Vagina (tissue), 2 donors: ENCODE data around the gene ADAM8. TPM values are rescaled to one million over a fixed set of nuclear protein-coding genes. Genes with fewer than 3 reads are reported as not detected.

Experiments used
- DNase-seq, 2 donors: peaks; one replicate each; pipeline ENCODE4 v3.0.0-alpha.2; 2017; ENCODE audit errors: extremely low spot score in 2 of 2
- H3K27ac ChIP-seq: fragments of 200-600 bp; sonication (generic); one replicate; pipeline ENCODE4 v1.5.1; 2019
- H3K27me3 ChIP-seq: fragments of 200-600 bp; sonication (generic); one replicate; pipeline ENCODE4 v1.5.1; 2019
- H3K36me3 ChIP-seq, 2 donors: fragments of 200-600 bp; sonication (generic); one replicate each; pipeline ENCODE4 v1.5.1; 2017 to 2019
- H3K4me1 ChIP-seq: fragments of 200-600 bp; sonication (generic); one replicate; pipeline ENCODE4 v1.5.1; 2019
- H3K4me3 ChIP-seq, 2 donors: fragments of 200-600 bp; sonication (generic); 1 replicate in 1 of 2; 2 replicates in 1 of 2; pipeline ENCODE4 v1.5.1; 2016 to 2019
- H3K9me3 ChIP-seq: fragments of 200-600 bp; sonication (generic); one replicate; pipeline ENCODE4 v1.5.1; 2019
- POLR2A ChIP-seq, 2 donors: fragments of 450-650 bp; IDR thresholded peaks; one replicate each; pipeline ENCODE4 v1.6.1; 2017; ENCODE audit warnings: antibody characterized with exemption in 2 of 2, mild to moderate bottlenecking in 2 of 2, moderate library complexity in 2 of 2
- POLR2AphosphoS5 ChIP-seq, 2 donors: sonication (generic); formaldehyde crosslinking; IDR thresholded peaks; one replicate each; pipeline ENCODE4 v1.9.0; 2017; ENCODE audit warnings: antibody characterized with exemption in 2 of 2, mild to moderate bottlenecking in 2 of 2, low read depth in 1 of 2; ENCODE audit not compliant: insufficient read depth in 1 of 2
- intact Hi-C: fragments of 100-400 bp; cut with DNase I; formaldehyde crosslinking; loops from one replicate; pipeline ENCODE4 v1.15.1; 2023
- total RNA-seq: library from RNA; depleted of rRNA; stranded (reverse); fragments of >200 nt; gene quantifications from one replicate; pipeline ENCODE4 v1.2.3, GENCODE V29; 2016
- TF ChIP-seq, protein P1 (sequence below), 3 experiments: fragments of 450-650 bp in 2 of 3; fragments of 200-600 bp in 1 of 3; sonication (generic) in 1 of 3; IDR thresholded peaks; one replicate each; pipeline ENCODE4 v1.5.1; 2017 to 2019; ENCODE audit warnings: antibody characterized with exemption in 3 of 3, mild to moderate bottlenecking in 2 of 3, moderate library complexity in 2 of 3

ADAM8 gene
- total RNA-seq, 1 donor from 2014 or later, result 11.0 TPM

- H3K9me3 ChIP-seq, result no peaks in the 10 kb centered on the region
- no peak overlapping the region for H3K4me3 ChIP-seq
- H3K27ac ChIP-seq, result no peak overlapping the region
- peaks cover 0 to 84% of the 10 kb centered on the region in 2 donors for H3K36me3 ChIP-seq
- TF ChIP-seq, protein P1, sequence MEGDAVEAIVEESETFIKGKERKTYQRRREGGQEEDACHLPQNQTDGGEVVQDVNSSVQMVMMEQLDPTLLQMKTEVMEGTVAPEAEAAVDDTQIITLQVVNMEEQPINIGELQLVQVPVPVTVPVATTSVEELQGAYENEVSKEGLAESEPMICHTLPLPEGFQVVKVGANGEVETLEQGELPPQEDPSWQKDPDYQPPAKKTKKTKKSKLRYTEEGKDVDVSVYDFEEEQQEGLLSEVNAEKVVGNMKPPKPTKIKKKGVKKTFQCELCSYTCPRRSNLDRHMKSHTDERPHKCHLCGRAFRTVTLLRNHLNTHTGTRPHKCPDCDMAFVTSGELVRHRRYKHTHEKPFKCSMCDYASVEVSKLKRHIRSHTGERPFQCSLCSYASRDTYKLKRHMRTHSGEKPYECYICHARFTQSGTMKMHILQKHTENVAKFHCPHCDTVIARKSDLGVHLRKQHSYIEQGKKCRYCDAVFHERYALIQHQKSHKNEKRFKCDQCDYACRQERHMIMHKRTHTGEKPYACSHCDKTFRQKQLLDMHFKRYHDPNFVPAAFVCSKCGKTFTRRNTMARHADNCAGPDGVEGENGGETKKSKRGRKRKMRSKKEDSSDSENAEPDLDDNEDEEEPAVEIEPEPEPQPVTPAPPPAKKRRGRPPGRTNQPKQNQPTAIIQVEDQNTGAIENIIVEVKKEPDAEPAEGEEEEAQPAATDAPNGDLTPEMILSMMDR (IDR thresholded peaks at IDR 0.05), result no peak
- no peaks in the 10 kb centered on the region for H3K4me1 ChIP-seq
- DNase-seq, result no peak
- intact Hi-C loops, result no loop called here
- H3K27me3 ChIP-seq, result no peaks in the 10 kb centered on the region
Observed at GRCh38 chr10:133292919-133293809, 16.5 kb upstream of the ADAM8 start.

DNA sequence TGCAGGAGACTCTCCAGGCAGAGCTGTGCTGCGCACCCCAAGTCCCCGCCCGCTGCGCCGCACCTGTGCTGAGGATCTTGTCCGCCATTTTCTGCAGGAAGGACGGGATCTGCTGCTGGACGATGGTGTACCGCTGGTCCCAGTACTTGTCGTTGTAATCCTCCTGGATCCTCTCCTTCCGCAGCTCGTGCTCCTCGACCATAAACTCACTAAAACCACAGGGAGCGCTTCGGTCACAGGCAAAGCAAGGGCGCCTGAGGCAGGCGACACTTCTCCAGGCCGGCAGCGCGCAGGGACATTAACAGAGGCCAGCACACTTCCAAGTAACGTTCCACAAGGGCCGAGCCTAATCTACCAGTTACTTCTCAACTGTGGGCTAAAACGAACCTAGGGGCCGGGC, 13.1 kb upstream of the ADAM8 start:
- DNase-seq, result no peak
- H3K27ac ChIP-seq, result no peak overlapping the region
- H3K4me3 ChIP-seq, result no peak overlapping the region
- H3K27me3 ChIP-seq, result no peaks in the 10 kb centered on the region
- H3K9me3 ChIP-seq, result no peaks in the 10 kb centered on the region
- H3K4me1 ChIP-seq, result no peaks in the 10 kb centered on the region
- intact Hi-C loops, result no loop called here
- peaks cover 0 to 81% of the 10 kb centered on the region in 2 donors for H3K36me3 ChIP-seq
- TF ChIP-seq POLR2AphosphoS5 (IDR thresholded peaks at IDR 0.05; ENCODE audit: insufficient read depth in 1 of 2, low read depth in 1 of 2), result no peak
- TF ChIP-seq, protein P1 (IDR thresholded peaks at IDR 0.05), result no peak
- TF ChIP-seq POLR2A (IDR thresholded peaks at IDR 0.05), result no peak

- intact Hi-C loops, result no loop called here
- no peak overlapping the region for H3K27ac ChIP-seq
- no peaks in the 10 kb centered on the region for H3K4me1 ChIP-seq
- peaks cover 0 to 84% of the 10 kb centered on the region in 2 donors for H3K36me3 ChIP-seq
- no peaks in the 10 kb centered on the region for H3K27me3 ChIP-seq
- H3K4me3 ChIP-seq, result no peak overlapping the region
- H3K9me3 ChIP-seq, result no peaks in the 10 kb centered on the region
- DNase-seq, result no peak
- TF ChIP-seq POLR2A (IDR thresholded peaks at IDR 0.05) (no peak), POLR2AphosphoS5 (IDR thresholded peaks at IDR 0.05; ENCODE audit: insufficient read depth in 1 of 2, low read depth in 1 of 2) (no peak)
- TF ChIP-seq, protein P1 (IDR thresholded peaks at IDR 0.05), result no peak
Observed at GRCh38 chr10:133287832-133288500, 11.3 kb upstream of the ADAM8 start.

DNA sequence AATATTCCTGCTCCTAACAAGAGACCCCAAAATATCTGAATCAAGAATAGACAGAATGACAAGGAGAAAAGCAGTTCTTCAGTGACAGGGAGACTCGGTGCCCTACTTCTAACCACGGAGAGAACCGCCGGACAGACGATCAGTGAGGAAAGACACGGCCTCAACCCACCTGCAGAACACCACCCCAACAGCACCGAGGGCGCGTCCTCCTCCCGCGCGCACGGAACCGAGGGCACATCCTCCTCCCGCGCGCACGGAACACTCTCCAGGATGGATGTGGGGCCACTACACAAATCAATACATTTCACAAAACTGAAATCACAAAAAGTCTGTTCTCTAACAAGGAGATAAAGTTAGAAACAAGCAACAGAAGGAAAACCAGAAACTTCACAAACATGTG, 9.7 kb upstream of the ADAM8 start:
- no peaks in the 10 kb centered on the region for H3K27me3 ChIP-seq
- H3K9me3 ChIP-seq, result no peaks in the 10 kb centered on the region
- H3K4me1 ChIP-seq, result no peaks in the 10 kb centered on the region
- no peak overlapping the region for H3K4me3 ChIP-seq
- no peak for DNase-seq
- H3K27ac ChIP-seq, result no peak overlapping the region
- intact Hi-C loops, result no loop called here
- peaks cover 2 to 93% of the 10 kb centered on the region in 2 donors for H3K36me3 ChIP-seq
- TF ChIP-seq POLR2A (IDR thresholded peaks at IDR 0.05), result no peak
- TF ChIP-seq POLR2AphosphoS5 (IDR thresholded peaks at IDR 0.05; ENCODE audit: insufficient read depth in 1 of 2, low read depth in 1 of 2), result no peak
- TF ChIP-seq, protein P1 (IDR thresholded peaks at IDR 0.05), result no peak

DNA sequence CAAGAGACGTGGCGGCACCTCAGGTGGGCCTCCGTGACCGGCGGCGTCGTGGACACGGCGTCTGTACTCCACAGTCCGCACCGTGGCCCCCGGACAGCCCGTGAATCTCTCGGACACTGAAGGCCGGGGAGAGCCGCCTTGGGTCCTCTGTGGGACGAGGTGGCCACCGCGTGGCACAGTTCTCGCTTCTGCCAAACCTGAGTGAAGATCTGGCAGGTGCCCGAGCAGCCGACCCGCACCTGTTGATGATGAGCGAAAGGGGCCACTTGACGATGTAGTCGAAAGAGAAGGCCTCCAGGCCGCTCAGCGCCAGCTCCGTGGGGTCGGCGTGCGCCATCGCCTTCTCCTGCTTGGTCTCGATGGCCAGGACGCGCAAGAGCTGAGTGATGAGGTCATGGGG, 8.5 kb upstream of the ADAM8 start:
- Histone ChIP-seq H3K9me3 (no peaks in the 10 kb centered on the region), H3K36me3 (peaks cover 2 to 96% of the 10 kb centered on the region in 2 donors), H3K4me3 (no peak overlapping the region), H3K27me3 (no peaks in the 10 kb centered on the region), H3K4me1 (no peaks in the 10 kb centered on the region), H3K27ac (no peak overlapping the region)
- TF ChIP-seq POLR2AphosphoS5 (IDR thresholded peaks at IDR 0.05; ENCODE audit: insufficient read depth in 1 of 2, low read depth in 1 of 2), result no peak
- TF ChIP-seq, protein P1 (IDR thresholded peaks at IDR 0.05), result no peak
- no peak for TF ChIP-seq POLR2A (IDR thresholded peaks at IDR 0.05)
- no peak for DNase-seq
- intact Hi-C loops, result no loop called here
